SKM-1 (cell line): ENCODE measurements around the gene PDLIM1.
"Not testable (repeated sequence)": the region's sequence is repeated elsewhere in the genome, so short reads cannot be mapped to it uniquely, and the experiment has no call there.

Experiments
- DNase-seq: peaks from one replicate; lab custom pipeline; 2025; ENCODE audit not compliant: unreplicated experiment; lab: John Stamatoyannopoulos, UW

The PDLIM1 gene

GRCh38 chr10:95214369-95214768, 76.4 kb downstream of the PDLIM1 start:
- no peak for DNase-seq

- no peak for DNase-seq
Measured at GRCh38 chr10:95211606-95212279, 79.1 kb downstream of the PDLIM1 start.

DNA sequence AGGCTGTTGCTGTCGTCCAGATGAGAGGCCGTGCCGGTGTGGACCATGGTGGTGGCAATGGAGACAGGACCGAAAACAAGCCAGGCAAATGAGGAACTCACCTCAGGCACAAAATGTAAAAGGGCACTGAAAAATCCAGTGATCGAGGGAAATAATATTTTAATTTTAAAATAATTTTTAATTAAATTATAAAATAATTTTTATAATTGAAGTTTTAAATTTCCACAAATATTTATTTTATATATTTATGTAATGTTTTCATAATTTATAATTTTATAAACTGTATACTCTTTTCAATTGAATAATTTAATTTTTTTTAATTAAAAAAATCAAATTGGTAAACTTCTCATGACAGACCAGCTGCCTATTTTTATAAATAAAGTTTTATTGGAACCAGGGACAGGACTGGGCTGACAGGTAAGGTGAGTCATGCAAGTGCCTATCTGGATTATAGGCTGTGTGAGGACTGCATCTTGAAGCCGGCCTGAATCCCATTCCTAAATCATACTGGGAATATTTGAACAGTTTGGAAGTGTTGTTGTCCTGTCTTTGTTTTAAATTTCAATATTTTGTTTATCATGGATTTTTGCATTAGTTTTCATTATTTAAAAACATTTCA, 81.2 kb downstream of the PDLIM1 start:
- no peak for DNase-seq

- DNase-seq: no peak
Measured at GRCh38 chr10:95208702-95209391, 82.0 kb downstream of the PDLIM1 start.

DNA sequence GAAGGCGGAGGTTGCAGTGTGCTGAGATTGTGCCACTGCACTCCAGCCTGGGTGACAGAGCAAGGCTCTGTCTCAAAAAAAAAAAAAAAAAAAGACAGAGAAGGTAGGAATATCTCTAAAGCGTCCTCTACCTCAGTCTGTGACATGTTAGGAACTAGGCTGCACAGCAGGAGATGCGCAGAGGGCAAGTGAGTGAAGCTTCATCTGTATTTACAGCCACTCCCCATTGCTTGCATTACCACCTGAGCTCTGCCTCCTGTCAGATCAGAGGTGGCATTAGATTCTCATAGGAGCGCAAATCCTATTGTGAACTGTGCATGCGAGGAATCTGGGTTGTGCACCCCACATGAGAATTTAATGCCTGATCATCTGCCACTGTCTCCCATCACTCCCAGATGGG, 87.9 kb downstream of the PDLIM1 start:
- not testable (repeated sequence) for DNase-seq

- DNase-seq: no peak
Measured at GRCh38 chr10:95201736-95202135, 89.1 kb downstream of the PDLIM1 start.

GRCh38 chr10:95196046-95196445, 94.8 kb downstream of the PDLIM1 start:
- no peak for DNase-seq

- DNase-seq: no peak
Measured at GRCh38 chr10:95193944-95194343, 96.9 kb downstream of the PDLIM1 start, which contains the start of gene ACSM6. Gene ACSM6 (plus strand): TSS chr10:95194238. CDS start chr10:95194486, 248 bp downstream.

GRCh38 chr10:95188593-95188992, 102.2 kb downstream of the PDLIM1 start:
- DNase-seq: no peak

DNA sequence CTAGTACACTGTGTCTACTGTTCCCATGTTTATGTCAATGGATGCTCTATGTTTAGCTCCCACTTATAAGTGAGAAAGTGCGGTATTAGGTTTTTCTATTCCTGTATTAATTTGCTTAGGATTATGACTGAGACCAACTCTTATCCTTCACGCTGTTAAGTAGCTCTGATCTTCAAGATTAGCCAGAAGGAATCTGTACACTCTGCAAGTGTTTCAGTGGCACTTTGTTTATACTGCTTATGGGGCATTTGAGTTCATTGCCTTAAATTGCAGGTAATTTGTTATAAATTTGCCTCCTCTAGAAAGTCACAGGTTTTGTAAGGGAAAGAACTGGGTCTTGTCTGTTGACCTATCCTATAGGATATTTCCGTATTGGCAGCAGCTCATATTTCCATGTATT, 103.2 kb downstream of the PDLIM1 start:
- DNase-seq: no peak
